HEK293T (cell line): Measurements from ENCODE around the gene DCTN4.

ENCODE experiments used
- CTCF ChIA-PET: fragments of 350-600 bp; formaldehyde crosslinking; extraction: SDS; loops from one replicate; lab custom pipeline; 2021; ENCODE audit warnings: antibody characterized with exemption, inconsistent platforms; lab: Yijun Ruan, JAX
- POLR2A ChIA-PET: fragments of 350-600 bp; formaldehyde crosslinking; extraction: SDS; loops from one replicate; lab custom pipeline; 2020; ENCODE audit warnings: antibody characterized with exemption, inconsistent platforms; lab: Yijun Ruan, JAX
- DNase-seq: peaks from one replicate; pipeline ENCODE4 v3.0.0; 2012; ENCODE audit warnings: mixed read lengths; ENCODE audit errors: extremely low spot score
- ARNT ChIP-seq: fragments of 450-650 bp; IDR thresholded peaks from 2 replicates; pipeline ENCODE4 v1.6.1; 2017; ENCODE audit warnings: mild to moderate bottlenecking
- BHLHE40 ChIP-seq: fragments of 450-650 bp; IDR thresholded peaks from 2 replicates; pipeline ENCODE4 v1.6.1; 2016; ENCODE audit warnings: mild to moderate bottlenecking, moderate library complexity, borderline replicate concordance
- CTBP1 ChIP-seq: fragments of 450-650 bp; IDR thresholded peaks from 2 replicates; pipeline ENCODE4 v1.6.1; 2016; ENCODE audit warnings: borderline replicate concordance
- ELF4 ChIP-seq: fragments of 450-650 bp; IDR thresholded peaks from 2 replicates; pipeline ENCODE4 v1.6.1; 2017; ENCODE audit warnings: antibody characterized with exemption
- FOXA1 ChIP-seq: fragments of 450-650 bp; IDR thresholded peaks from 2 replicates; pipeline ENCODE4 v1.6.1; 2016; ENCODE audit warnings: mild to moderate bottlenecking
- FOXK2 ChIP-seq: fragments of 450-650 bp; IDR thresholded peaks from 2 replicates; pipeline ENCODE4 v1.6.1; 2016; ENCODE audit warnings: mild to moderate bottlenecking
- FOXM1 ChIP-seq: fragments of 450-650 bp; IDR thresholded peaks from 2 replicates; pipeline ENCODE4 v1.6.1; 2017; ENCODE audit warnings: mild to moderate bottlenecking, borderline replicate concordance
- HDGF ChIP-seq: fragments of 450-650 bp; IDR thresholded peaks from 2 replicates; pipeline ENCODE4 v1.6.1; 2017; ENCODE audit warnings: antibody characterized with exemption, borderline replicate concordance
- L3MBTL2 ChIP-seq: fragments of 450-650 bp; conservative IDR thresholded peaks from 2 replicates; pipeline ENCODE4 v1.6.1; 2016; ENCODE audit warnings: mild to moderate bottlenecking
- LEF1 ChIP-seq: fragments of 450-650 bp; IDR thresholded peaks from 2 replicates; pipeline ENCODE4 v1.6.1; 2017; ENCODE audit warnings: mild to moderate bottlenecking, borderline replicate concordance
- NFRKB ChIP-seq: fragments of 450-650 bp; IDR thresholded peaks from 2 replicates; pipeline ENCODE4 v1.6.1; 2016; ENCODE audit warnings: mild to moderate bottlenecking, moderate library complexity
- PKNOX1 ChIP-seq: fragments of 450-650 bp; IDR thresholded peaks from 2 replicates; pipeline ENCODE4 v1.6.1; 2016
- SP1 ChIP-seq: fragments of 450-650 bp; IDR thresholded peaks from 2 replicates; pipeline ENCODE4 v1.6.1; 2017
- SUZ12 ChIP-seq: fragments of 450-650 bp; IDR thresholded peaks from 2 replicates; pipeline ENCODE4 v1.6.1; 2016; ENCODE audit warnings: mild to moderate bottlenecking
- TARDBP ChIP-seq: fragments of 450-650 bp; IDR thresholded peaks from 2 replicates; pipeline ENCODE4 v1.6.1; 2016
- ZNF384 ChIP-seq: fragments of 450-650 bp; IDR thresholded peaks from 2 replicates; pipeline ENCODE4 v1.6.1; 2016

The DCTN4 gene

GRCh38 chr5:150779397-150780186, 20.8 kb upstream of the DCTN4 start:
- ChIA-PET POLR2A (interaction anchor here (1.0 to 3.4 kb wide), 8 partner anchors 10 to 221 kb away, joined by 3 to 32 read pairs (median 9); partner anchors contain the start of genes DCTN4 and RBM22), CTCF (interaction anchor here (1.0 to 1.7 kb wide), 5 partner anchors 13 to 78 kb away, joined by 3 to 12 read pairs (median 3); partner anchors contain the start of gene RBM22)
- no peak for DNase-seq
- TF ChIP-seq CTBP1 (no peak), SUZ12 (no peak), LEF1 (no peak), ARNT (no peak), ELF4 (no peak), TARDBP (no peak), FOXM1 (no peak), BHLHE40 (no peak), ZNF384 (no peak), FOXK2 (no peak)

GRCh38 chr5:150778517-150779396, 19.9 kb upstream of the DCTN4 start, which contains the start of gene SMIM3:
Gene SMIM3, plus strand, starts transcription at chr5:150778757. Its CDS starts 16,684 bp downstream, at chr5:150795441.
- DNase-seq, result peak; percentile 74
- ChIA-PET CTCF (interaction anchor here (0.6 to 1.7 kb wide), 10 partner anchors 12 to 304 kb away, joined by 3 to 12 read pairs (median 4); partner anchors contain the start of genes DCTN4 and RBM22), POLR2A (interaction anchor here (0.8 to 3.4 kb wide), 10 partner anchors 9 to 220 kb away, joined by 3 to 32 read pairs (median 8); partner anchors contain the start of genes DCTN4 and RBM22)
- TF ChIP-seq SP1 (no peak), LEF1 (no peak), L3MBTL2 (peak; percentile 64), SUZ12 (no peak), PKNOX1 (no peak), NFRKB (no peak)

GRCh38 chr5:150778088-150778516, 19.3 kb upstream of the DCTN4 start:
- DNase-seq, result no peak
- TF ChIP-seq FOXA1 (no peak), ZNF384 (no peak), ARNT (no peak), HDGF (no peak), ELF4 (no peak), LEF1 (no peak), TARDBP (no peak), FOXK2 (no peak), BHLHE40 (no peak), SP1 (no peak), SUZ12 (no peak)
- CTCF ChIA-PET, result interaction anchor here (0.6 to 1.7 kb wide), 8 partner anchors 15 to 303 kb away, joined by 3 to 12 read pairs (median 4); partner anchors contain the start of genes DCTN4 and RBM22
- POLR2A ChIA-PET, result interaction anchor here (0.8 to 3.4 kb wide), 9 partner anchors 9 to 219 kb away, joined by 3 to 32 read pairs (median 8); partner anchors contain the start of genes DCTN4 and RBM22

- ChIA-PET POLR2A (interaction anchor here (0.8 to 3.4 kb wide), 7 partner anchors 10 to 77 kb away, joined by 3 to 32 read pairs (median 11); partner anchors contain the start of genes DCTN4 and RBM22), CTCF (interaction anchor here (0.6 to 1.4 kb wide), 3 partner anchors 18 to 302 kb away, joined by 4 to 10 read pairs (median 6); partner anchors contain the start of gene DCTN4)
- TF ChIP-seq PKNOX1 (no peak), BHLHE40 (no peak), NFRKB (no peak), FOXK2 (no peak), CTBP1 (no peak), HDGF (no peak), SP1 (no peak)
- DNase-seq, result no peak
Measured at GRCh38 chr5:150777685-150778084, 18.9 kb upstream of the DCTN4 start.

GRCh38 chr5:150774145-150774544, 15.3 kb upstream of the DCTN4 start:
- POLR2A ChIA-PET, result interaction anchor here (1.3 kb wide), 1 partner anchor 73 kb away, joined by 3 read pairs; the partner anchor contains the start of gene RBM22
- CTCF ChIA-PET, result no interaction called here
- no peak for DNase-seq
- TF ChIP-seq L3MBTL2 (no peak), FOXM1 (no peak), CTBP1 (no peak), SP1 (no peak), PKNOX1 (no peak), FOXK2 (no peak), NFRKB (no peak), HDGF (no peak)
